COLO668 (cell line): Measurements from ENCODE around the gene SPINK9.
"Not testable (repeated sequence)": the region's sequence is repeated elsewhere in the genome, so short reads cannot be mapped to it uniquely, and the experiment has no call there.

Experiments used
- DNase-seq: peaks from one replicate; lab custom pipeline; 2025; ENCODE audit not compliant: unreplicated experiment; lab: John Stamatoyannopoulos, UW

Gene SPINK9

GRCh38 chr5:148335259-148335658 lies at the start of gene SPINK9:
Gene SPINK9 (plus strand): TSS chr5:148335559. CDS start chr5:148335614, 55 bp downstream.
- no peak for DNase-seq

- no peak for DNase-seq
These were observed 44.8 kb upstream of the SPINK9 start for GRCh38 chr5:148290271-148291195.

- no peak for DNase-seq
These were observed 37.6 kb upstream of the SPINK9 start for GRCh38 chr5:148297731-148298130.

GRCh38 chr5:148306446-148306845 lies 28.9 kb upstream of the SPINK9 start:
- DNase-seq, result no peak

- no peak for DNase-seq
These were observed 26.3 kb upstream of the SPINK9 start for GRCh38 chr5:148309019-148309418.

GRCh38 chr5:148309746-148310145 lies 25.6 kb upstream of the SPINK9 start:
- DNase-seq, result no peak

- DNase-seq, result no peak
These were observed 23.9 kb upstream of the SPINK9 start for GRCh38 chr5:148311484-148311883.

GRCh38 chr5:148312153-148312552 lies 23.2 kb upstream of the SPINK9 start, which contains the start of gene SPINK7:
Gene SPINK7 (plus strand): TSS chr5:148312423. CDS start chr5:148312484, 61 bp downstream.
- no peak for DNase-seq

GRCh38 chr5:148314187-148314586 lies 21.2 kb upstream of the SPINK9 start:
- DNase-seq, result no peak

GRCh38 chr5:148314731-148315130 lies 20.6 kb upstream of the SPINK9 start:
- DNase-seq, result no peak

- not testable (repeated sequence) for DNase-seq
These were observed 15.1 kb upstream of the SPINK9 start for GRCh38 chr5:148320011-148320963.

- DNase-seq, result no peak
These were observed 2.0 kb upstream of the SPINK9 start for GRCh38 chr5:148333262-148333849.

GRCh38 chr5:148336704-148337435 lies 1.5 kb downstream of the SPINK9 start:
- no peak for DNase-seq

- no peak for DNase-seq
These were observed 7.1 kb downstream of the SPINK9 start for GRCh38 chr5:148342371-148343045.

- no peak for DNase-seq
These were observed 7.7 kb downstream of the SPINK9 start for GRCh38 chr5:148343046-148343407.

- no peak for DNase-seq
These were observed 8.5 kb downstream of the SPINK9 start for GRCh38 chr5:148343603-148344487.

GRCh38 chr5:148347706-148348105 lies 12.3 kb downstream of the SPINK9 start:
- DNase-seq, result no peak

GRCh38 chr5:148352696-148353095 lies 17.3 kb downstream of the SPINK9 start:
- no peak for DNase-seq

GRCh38 chr5:148353634-148354033 lies 18.3 kb downstream of the SPINK9 start:
- no peak for DNase-seq
